HEK293 (cell line): ENCODE measurements around the gene EFCAB11.

Source experiments
- RBAK ChIP-seq: fragments of 450-650 bp; formaldehyde crosslinking; IDR thresholded peaks from 2 replicates; pipeline ENCODE4 v1.5.1; 2016; ENCODE audit warnings: missing biosample characterization, missing genetic modification characterization
- TCF7L2 ChIP-seq: IDR thresholded peaks from 2 replicates; pipeline ENCODE4 v1.6.1; 2011; ENCODE audit warnings: low read depth, mild to moderate bottlenecking, inconsistent platforms, low read length, moderate library complexity, borderline replicate concordance
- ZNF174 ChIP-seq: fragments of 450-650 bp; formaldehyde crosslinking; IDR thresholded peaks from 2 replicates; pipeline ENCODE4 v1.5.0; 2017; ENCODE audit warnings: missing biosample characterization, mild to moderate bottlenecking, missing genetic modification characterization
- ZNF19 ChIP-seq: fragments of 450-650 bp; formaldehyde crosslinking; IDR thresholded peaks from 2 replicates; pipeline ENCODE4; 2016; ENCODE audit warnings: missing biosample characterization, missing genetic modification characterization, low read depth
- ZNF274 ChIP-seq, 2 experiments: fragments of 200-500 bp in 1 of 2; fragments of 450-650 bp in 1 of 2; sonication (Bioruptor generic) in 1 of 2; formaldehyde crosslinking in 1 of 2; IDR thresholded peaks; 2 replicates each; pipeline versions ENCODE4 v1.5.1 to v1.6.1; 2014 to 2016; ENCODE audit warnings: borderline replicate concordance in 1 of 2, inconsistent platforms in 1 of 2, low read length in 1 of 2, missing biosample characterization in 1 of 2, missing genetic modification characterization in 1 of 2
- ZNF324 ChIP-seq: fragments of 450-650 bp; formaldehyde crosslinking; IDR thresholded peaks from 2 replicates; pipeline ENCODE4 v1.5.1; 2016; ENCODE audit warnings: missing biosample characterization, missing genetic modification characterization
- ZNF341 ChIP-seq: fragments of 450-650 bp; formaldehyde crosslinking; IDR thresholded peaks from 2 replicates; pipeline ENCODE4; 2016; ENCODE audit warnings: low read depth, missing biosample characterization, missing genetic modification characterization
- ZNF501 ChIP-seq: fragments of 450-650 bp; formaldehyde crosslinking; IDR thresholded peaks from 2 replicates; pipeline ENCODE4 v1.5.1; 2016; ENCODE audit warnings: missing biosample characterization, missing genetic modification characterization
- ZNF560 ChIP-seq: fragments of 450-650 bp; formaldehyde crosslinking; IDR thresholded peaks from 2 replicates; pipeline ENCODE4 v1.5.1; 2017; ENCODE audit warnings: missing biosample characterization, missing genetic modification characterization, borderline replicate concordance
- ZNF610 ChIP-seq: fragments of 450-650 bp; formaldehyde crosslinking; IDR thresholded peaks from 2 replicates; pipeline ENCODE4 v1.5.1; 2016; ENCODE audit warnings: missing biosample characterization, missing genetic modification characterization, borderline replicate concordance
- ZSCAN16 ChIP-seq: fragments of 450-650 bp; formaldehyde crosslinking; IDR thresholded peaks from 2 replicates; pipeline ENCODE4 v1.5.1; 2016; ENCODE audit warnings: missing biosample characterization, missing genetic modification characterization
- TF ChIP-seq, protein P1 (sequence below): fragments of 450-650 bp; formaldehyde crosslinking; IDR thresholded peaks from 2 replicates; pipeline ENCODE4 v1.5.1; 2016; ENCODE audit warnings: missing biosample characterization, missing genetic modification characterization

DNA sequence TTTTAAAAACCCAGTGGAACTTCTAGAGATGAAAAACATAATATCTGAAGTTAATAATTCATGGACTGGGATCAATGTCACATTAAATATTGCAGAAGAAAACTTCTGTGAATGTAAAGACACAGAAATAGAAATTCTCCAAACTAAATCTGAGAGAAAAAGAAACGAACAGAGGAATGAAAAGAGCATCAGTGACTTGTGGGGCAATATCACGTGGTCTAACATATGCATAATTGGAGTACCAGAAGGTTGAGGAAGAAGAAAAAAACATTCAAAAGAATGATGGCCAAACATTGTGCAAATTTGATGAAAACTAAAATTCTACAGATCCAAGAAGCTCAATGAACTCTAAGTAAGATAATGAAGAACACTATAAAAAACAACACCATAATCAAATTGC is 130.8 kb downstream of the EFCAB11 start:
- TF ChIP-seq, protein P1, sequence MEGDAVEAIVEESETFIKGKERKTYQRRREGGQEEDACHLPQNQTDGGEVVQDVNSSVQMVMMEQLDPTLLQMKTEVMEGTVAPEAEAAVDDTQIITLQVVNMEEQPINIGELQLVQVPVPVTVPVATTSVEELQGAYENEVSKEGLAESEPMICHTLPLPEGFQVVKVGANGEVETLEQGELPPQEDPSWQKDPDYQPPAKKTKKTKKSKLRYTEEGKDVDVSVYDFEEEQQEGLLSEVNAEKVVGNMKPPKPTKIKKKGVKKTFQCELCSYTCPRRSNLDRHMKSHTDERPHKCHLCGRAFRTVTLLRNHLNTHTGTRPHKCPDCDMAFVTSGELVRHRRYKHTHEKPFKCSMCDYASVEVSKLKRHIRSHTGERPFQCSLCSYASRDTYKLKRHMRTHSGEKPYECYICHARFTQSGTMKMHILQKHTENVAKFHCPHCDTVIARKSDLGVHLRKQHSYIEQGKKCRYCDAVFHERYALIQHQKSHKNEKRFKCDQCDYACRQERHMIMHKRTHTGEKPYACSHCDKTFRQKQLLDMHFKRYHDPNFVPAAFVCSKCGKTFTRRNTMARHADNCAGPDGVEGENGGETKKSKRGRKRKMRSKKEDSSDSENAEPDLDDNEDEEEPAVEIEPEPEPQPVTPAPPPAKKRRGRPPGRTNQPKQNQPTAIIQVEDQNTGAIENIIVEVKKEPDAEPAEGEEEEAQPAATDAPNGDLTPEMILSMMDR (tag by site-specific recombination): no peak
- no peak for TF ChIP-seq ZNF19
- TF ChIP-seq ZNF560: no peak
- no peak for TF ChIP-seq ZNF341 (tag by site-specific recombination)
- no peak for TF ChIP-seq ZNF501 (tag by site-specific recombination)
- no peak for TF ChIP-seq RBAK (tag by site-specific recombination)
- no peak for TF ChIP-seq ZSCAN16
- no peak for TF ChIP-seq ZNF274 (IDR thresholded peaks at IDR 0.05; ENCODE audit: low read length)
- TF ChIP-seq ZNF274 (tag by site-specific recombination; IDR thresholded peaks at IDR 0.05; ENCODE audit: borderline replicate concordance): no peak
- no peak for TF ChIP-seq ZNF610 (tag by site-specific recombination)
- no peak for TF ChIP-seq ZNF174 (tag by site-specific recombination)
- no peak for TF ChIP-seq TCF7L2
- TF ChIP-seq ZNF324 (tag by site-specific recombination): no peak
